Measurements from ENCODE around the gene SIPA1. TPM values are rescaled to one million over a fixed set of nuclear protein-coding genes. Genes with fewer than 3 reads are reported as not detected.

Gene SIPA1
- total RNA-seq, 1 experiment from 2014 or later, result 10.4 TPM

- DNase-seq (ENCODE audit: low spot score), result no peak
Measured at GRCh38 chr11:65609229-65609628, 28.7 kb upstream of the SIPA1 start.

GRCh38 chr11:65609665-65610064, 28.2 kb upstream of the SIPA1 start:
- DNase-seq (ENCODE audit: low spot score), result no peak

- no peak for DNase-seq (ENCODE audit: low spot score)
Measured at GRCh38 chr11:65610404-65610803, 27.5 kb upstream of the SIPA1 start.

GRCh38 chr11:65611028-65611757, 26.7 kb upstream of the SIPA1 start:
- no peak for DNase-seq (ENCODE audit: low spot score)

DNA sequence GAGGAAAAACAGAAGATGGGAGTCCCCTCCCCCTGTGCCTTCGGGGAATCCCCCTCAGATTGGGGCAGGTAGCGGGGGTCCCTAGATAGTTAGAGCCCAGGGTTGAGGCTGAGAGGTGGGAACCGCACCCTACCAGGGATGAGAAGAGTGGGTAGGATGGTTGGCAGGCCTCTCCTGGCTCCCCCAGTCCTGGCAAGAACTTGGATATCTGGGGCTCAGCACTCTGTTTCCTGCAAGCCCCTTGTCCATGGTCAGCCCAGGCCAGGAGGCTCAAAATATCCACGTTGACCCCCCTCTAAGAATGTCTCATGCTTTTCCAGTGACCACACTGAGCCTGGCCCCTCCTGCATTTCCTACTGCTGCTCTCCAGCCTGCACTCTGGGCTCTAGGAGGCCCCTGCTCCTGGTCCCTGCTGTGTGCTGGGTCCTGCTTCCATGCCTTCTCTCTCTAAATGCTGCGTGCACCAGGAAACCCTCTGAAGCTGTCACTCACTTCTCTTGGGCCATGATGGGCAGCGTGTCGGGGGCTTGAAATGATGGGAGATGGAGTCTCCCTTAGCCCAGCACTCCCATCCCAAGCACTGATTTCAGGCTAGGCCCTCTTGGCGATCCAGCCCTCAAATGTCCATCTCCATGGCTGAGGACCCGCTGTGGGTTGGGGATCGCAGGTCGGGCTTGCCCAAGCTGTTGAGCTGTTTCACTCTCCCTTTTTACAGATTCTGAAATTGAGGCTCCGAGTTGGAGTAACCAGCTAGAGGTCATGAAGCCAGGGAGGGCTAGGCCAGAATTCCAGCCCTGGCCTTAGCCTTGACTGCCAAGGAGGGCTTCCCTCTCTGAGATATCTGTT, 25.9 kb upstream of the SIPA1 start:
- no peak for DNase-seq (ENCODE audit: low spot score)

GRCh38 chr11:65612691-65613090, 25.2 kb upstream of the SIPA1 start:
- no peak for DNase-seq (ENCODE audit: low spot score)

DNA sequence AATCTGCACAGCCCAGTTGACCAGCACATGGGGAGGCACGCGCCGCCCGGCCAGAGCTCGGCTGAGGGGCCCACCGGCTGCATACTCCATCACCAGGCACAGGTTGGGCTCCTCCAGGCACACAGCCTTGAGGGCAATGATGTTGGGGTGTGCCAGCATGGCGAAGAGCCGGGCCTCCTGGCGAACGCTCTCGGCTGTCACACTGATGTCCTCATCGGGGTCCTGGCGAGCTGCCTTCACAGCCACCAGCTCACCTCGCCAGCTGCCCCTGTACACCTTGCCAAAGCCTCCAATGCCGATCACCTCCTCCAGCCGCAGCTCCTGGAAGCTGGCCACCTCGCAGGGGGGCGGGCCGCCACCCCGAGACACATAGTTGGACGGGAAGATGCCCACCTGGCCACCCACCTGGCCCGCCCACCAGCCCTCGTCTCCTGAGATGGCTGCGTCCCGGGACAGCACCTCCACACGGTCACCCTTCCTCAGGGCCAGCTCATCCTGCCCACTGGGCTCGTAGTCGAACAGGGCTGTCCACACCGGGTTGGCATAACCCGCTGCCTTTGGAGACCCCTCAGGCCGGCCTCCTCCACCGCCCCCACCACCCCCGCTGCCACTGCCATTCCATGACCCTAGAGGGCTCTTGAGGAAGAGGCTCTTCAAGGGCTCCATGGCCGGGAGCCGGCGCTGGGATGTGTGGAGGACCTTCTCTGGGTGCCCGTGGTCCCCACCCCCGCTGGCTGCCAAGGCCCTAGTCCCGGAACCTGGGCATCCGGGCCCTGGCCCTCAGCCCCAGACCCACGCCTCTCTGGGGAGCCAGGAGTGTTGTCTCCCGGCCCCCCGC, 24.6 kb upstream of the SIPA1 start:
- DNase-seq (ENCODE audit: low spot score), result no peak

DNA sequence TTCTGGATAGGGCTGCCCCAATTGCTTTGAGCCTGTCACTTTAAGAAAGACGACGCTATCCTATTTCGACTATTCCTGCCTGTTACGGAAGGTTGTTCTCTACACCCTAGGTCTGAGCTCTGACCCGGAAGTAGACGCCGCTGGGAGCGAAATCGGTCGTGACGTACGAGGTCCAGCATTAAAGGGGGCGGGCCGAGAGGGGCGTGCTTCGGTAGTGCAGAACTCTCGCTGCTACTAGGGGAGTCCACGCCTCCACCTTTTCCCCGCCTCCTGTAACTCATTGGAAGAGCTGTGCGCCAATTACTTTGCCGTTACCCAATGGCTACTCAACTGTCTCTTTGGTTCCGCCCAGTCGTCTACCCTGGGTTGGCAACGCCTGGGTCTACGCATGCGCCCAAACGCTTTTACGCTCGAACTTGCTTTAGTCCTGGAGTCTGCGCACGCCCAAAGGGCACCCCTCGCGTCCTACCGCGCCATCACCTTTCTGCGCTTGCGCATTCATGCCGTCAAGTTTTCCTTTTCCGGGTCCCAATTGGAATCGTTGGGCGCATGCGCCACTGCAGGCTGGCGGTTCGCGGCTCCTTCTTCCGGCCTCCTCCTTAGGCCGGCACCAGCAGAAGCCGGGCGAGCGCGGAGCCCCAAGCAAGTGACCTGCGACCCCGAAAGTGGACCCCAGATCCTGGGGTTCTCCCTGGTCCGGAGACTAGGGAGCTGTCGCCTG, 22.5 kb upstream of the SIPA1 start, which contains the start of gene PCNX3:
PCNX3 (plus strand) TSS at position 548 of the 721 bp plus-strand sequence. CDS start 536 bp downstream, outside the sequence.
- peak; percentile 100 for DNase-seq (ENCODE audit: low spot score)

DNA sequence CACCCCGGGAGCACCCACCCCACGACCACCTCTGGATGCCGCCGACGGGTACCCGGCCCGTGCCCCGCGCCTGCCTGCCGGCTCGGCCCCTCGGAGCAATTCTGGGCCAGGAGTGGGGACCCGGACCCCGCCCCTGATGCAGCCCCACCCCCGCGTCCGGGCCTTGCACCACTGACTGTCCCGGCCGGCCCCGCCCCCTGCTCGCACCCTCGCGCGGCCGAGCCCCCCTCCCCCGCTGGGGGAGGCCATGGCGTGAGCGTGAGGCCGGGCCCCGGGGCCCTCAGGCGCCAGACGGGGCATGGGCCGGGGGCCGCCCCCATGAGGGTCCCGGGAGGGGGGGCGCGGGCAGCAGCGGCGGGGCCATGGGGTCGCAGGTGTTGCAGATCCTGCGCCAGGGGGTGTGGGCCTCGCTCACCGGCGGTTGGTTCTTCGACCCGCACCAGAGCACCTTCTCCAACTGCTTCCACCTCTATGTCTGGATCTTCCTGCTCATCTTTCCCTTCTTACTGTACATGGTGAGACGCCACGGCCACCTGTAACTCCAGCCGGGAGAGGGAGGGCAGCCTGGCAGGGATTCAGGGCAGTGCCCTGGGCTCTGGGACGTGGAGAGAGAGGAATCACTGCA, 21.8 kb upstream of the SIPA1 start:
- no peak for DNase-seq (ENCODE audit: low spot score)

- no peak for DNase-seq (ENCODE audit: low spot score)
Measured at GRCh38 chr11:65616575-65617001, 21.3 kb upstream of the SIPA1 start.

DNA sequence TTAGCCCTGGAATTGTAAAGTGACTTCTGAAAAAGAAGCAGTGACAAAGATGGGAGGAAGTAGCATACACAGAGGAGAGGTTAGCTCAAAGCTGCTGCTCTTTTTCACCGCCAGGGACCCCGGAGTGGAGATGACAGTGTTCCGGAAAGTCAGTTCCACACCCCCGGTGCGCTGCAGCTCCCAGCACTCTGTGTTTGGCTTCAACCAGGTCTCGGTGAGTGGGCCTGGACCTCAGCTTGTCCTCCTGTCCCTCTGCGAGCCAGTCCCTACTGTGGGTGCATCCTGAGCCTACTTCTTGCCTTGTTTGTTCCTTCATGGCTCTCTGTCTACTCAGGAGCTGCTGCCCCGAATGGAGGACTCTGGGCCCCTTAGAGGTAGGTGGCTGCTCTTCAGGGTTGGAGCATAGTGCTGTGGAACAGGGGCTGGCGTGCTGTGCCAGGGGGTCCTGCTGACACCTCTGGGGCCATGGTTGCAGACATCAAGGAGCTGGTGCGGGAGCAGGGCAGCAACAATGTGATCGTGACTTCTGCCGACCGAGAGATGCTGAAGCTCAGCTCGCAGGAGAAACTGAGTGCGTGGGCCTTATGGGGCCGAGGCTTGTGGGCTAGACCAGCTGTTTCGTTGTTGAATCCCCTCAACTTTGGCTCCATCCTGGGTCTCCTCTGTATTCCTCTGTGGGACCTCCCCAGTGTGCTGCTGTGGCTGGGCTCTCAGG, 20.6 kb upstream of the SIPA1 start:
- no peak for DNase-seq (ENCODE audit: low spot score)

GRCh38 chr11:65617990-65618751, 19.7 kb upstream of the SIPA1 start:
- DNase-seq (ENCODE audit: low spot score), result no peak

DNA sequence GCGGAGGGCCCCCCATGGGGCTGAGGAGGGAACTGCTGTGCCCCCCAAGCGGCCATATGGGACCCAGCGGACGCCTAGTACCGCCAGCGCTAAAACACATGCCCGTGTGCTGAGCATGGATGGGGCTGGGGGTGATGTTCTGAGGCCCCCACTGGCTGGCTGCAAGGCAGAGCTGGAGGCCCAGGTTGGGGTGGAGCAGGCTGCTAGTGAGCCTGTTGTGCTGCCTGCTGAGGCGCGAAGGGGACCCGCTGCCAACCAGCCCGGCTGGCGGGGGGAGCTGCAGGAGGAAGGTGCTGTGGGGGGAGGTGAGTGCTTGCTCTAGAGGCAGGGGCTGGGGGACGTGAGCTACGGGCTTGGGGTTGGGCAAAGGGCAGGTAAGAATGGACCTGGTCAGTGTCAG, 19.1 kb upstream of the SIPA1 start:
- no peak for DNase-seq (ENCODE audit: low spot score)

- DNase-seq (ENCODE audit: low spot score), result no peak
Measured at GRCh38 chr11:65619281-65619928, 18.5 kb upstream of the SIPA1 start.

- DNase-seq (ENCODE audit: low spot score), result no peak
Measured at GRCh38 chr11:65620666-65621065, 17.2 kb upstream of the SIPA1 start.

GRCh38 chr11:65621460-65621859, 16.4 kb upstream of the SIPA1 start:
- no peak for DNase-seq (ENCODE audit: low spot score)

DNA sequence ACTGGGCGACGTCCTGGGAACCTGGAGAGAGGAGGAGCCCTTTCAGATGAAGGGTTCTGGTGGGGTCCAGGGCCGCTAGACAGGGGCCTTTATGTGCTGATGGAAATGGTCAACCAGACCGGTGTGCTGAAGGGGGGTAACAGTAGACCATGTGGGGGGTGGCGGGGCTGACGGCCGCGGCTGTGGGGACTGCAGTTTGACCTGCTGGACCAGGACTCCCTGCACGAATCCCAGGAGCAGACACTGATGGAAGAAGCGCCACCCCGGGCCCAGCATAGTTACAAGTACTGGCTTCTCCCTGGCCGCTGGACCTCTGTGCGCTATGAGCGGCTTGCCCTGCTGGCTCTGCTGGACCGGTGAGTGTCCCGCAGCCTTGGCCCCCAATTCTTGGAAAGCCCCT, 15.9 kb upstream of the SIPA1 start:
- DNase-seq (ENCODE audit: low spot score), result no peak

- no peak for DNase-seq (ENCODE audit: low spot score)
Measured at GRCh38 chr11:65623177-65623576, 14.7 kb upstream of the SIPA1 start.
